OCI-LY3 (cell line): Measurements from ENCODE around the gene GPR171.

Source experiments
- CTCF ChIP-seq: fragments of 200-600, 300-600 bp; sonication (generic); IDR thresholded peaks from 2 replicates; pipeline ENCODE4 v1.5.1; 2014; ENCODE audit warnings: antibody characterized with exemption, low read length, low read depth
- EZH2phosphoT487 ChIP-seq: fragments of 200-600 bp; shearing (Covaris generic); IDR thresholded peaks from 2 replicates; pipeline ENCODE4 v1.6.1; 2018; ENCODE audit warnings: antibody characterized with exemption, mixed run types, low read depth

GRCh38 chr3:151183265-151183671 is 19.7 kb downstream of the GPR171 start:
- TF ChIP-seq CTCF = no peak
- no peak for TF ChIP-seq EZH2phosphoT487
